ENCODE results near the gene PEX26. TPM values are rescaled to one million over a fixed set of nuclear protein-coding genes. Genes with fewer than 3 reads are reported as not detected.

PEX26 gene
- total and polyA plus RNA-seq, 9 of the 15 experiments (the other 6 are each of a cell fraction or from before 2014, with no cell fraction given), result 0.35 to 39.6 (median 17.4) TPM

DNA sequence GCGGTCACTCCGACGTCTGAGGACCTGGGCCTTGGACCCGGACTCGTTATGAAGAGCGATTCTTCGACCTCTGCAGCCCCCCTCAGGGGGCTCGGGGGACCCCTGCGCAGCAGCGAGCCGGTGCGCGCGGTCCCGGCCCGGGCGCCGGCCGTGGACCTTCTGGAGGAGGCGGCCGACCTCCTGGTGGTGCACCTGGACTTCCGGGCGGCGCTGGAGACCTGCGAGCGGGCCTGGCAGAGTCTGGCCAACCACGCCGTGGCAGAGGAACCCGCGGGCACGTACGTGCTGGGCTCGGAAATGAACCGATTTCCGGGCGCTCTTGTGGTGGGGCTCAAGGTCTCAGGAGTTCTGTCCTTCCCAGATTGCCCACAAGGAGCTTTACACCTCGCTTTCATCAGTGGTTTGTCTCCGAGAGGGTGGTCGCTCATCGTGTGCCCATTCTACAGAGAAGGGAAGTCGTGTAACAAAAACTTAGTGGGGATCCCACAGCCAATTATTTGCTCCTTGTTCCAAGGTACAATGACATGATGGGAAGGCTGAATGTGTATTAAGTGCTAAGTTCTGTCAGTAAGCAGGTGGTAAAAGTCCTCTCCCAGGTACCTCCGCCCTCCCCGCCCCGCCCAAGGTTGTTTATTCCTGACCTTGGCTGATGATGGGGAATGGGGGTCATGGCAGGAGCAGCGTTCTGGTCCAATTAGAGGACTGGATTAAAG is 695 bp downstream of the PEX26 start (continued):
- TF ChIP-seq ZNF316 (IDR thresholded peaks at IDR 0.05) (no peak), TBL1XR1 (IDR thresholded peaks at IDR 0.05; ENCODE audit: low read length in 2 of 2) (no peak), ESRRA (IDR thresholded peaks at IDR 0.05; ENCODE audit: borderline replicate concordance, low read depth) (peak; percentile 58), ETV5 (CRISPR knock-in tag; IDR thresholded peaks at IDR 0.05; ENCODE audit: low read depth) (no peak), ZNF282 (CRISPR knock-in tag; IDR thresholded peaks at IDR 0.05) (0 out of 2 replicates have a peak, but pooled peaks have one; percentile 37)

DNA sequence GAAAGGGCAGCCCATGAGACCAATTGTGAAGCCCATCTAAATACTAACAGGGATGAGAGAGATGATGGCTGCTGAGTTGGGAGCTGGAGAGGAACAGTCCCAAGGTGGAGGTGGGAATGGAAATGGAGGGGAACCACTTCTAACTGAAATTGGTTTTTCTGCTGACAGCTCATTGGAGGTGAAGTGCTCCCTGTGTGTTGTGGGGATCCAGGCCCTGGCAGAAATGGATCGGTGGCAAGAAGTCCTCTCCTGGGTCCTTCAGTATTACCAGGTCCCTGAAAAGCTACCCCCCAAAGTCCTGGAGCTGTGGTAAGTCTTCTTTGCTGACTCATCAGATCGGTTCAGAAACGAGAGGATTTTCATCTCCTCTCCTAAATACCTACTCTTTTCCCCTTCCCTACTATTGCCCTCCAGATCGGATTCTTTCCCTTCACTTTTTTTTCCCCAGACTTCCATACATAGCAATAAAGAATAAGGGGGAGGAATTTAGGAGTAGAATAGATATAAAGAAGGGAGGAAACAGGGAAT is 2.0 kb downstream of the PEX26 start:
- no peaks in the 10 kb centered on the region for H3K9me3 ChIP-seq (replicated peaks; ENCODE audit: control insufficient read depth, insufficient read depth, low read depth, low read length)
- peaks cover 47% of the 10 kb centered on the region for H3K36me3 ChIP-seq (ENCODE audit: control insufficient read depth, insufficient read depth, low read length)
- no peak for ATAC-seq
- intact Hi-C loops (cut with micrococcal nuclease) (loop anchor here (5.0 kb wide), 1 partner anchor 52 kb away; no protein-coding TSS in a partner anchor), in situ Hi-C loops (cut with MboI) (loop anchor here (10.0 kb wide), 1 partner anchor 525 kb away; no protein-coding TSS in a partner anchor)
- H3K4me3 ChIP-seq, result no peak overlapping the region
- POLR2A ChIA-PET, result interaction anchor here (0.6 to 1.0 kb wide), 3 partner anchors 9 to 314 kb away, joined by 3 read pairs; no protein-coding TSS in a partner anchor
- FAIRE-seq, result no peak
- H3K4me1 ChIP-seq (replicated peaks in 1 of 2; ENCODE audit: control insufficient read depth in 2 of 2, insufficient read depth in 2 of 2, low read length in 2 of 2), result peaks cover 5 to 9% of the 10 kb centered on the region in 2 experiments; a peak in 4 of 5 replicates
- no peak overlapping the region for H2AFZ ChIP-seq (ENCODE audit: low read depth, low read length)
- CTCF ChIA-PET (ENCODE audit: low intra/inter-chr PET ratio), result no interaction called here
- H3K4me2 ChIP-seq (ENCODE audit: insufficient read depth, low read length), result peak overlapping the region; percentile 97; the same call in 1 of the 2 replicates
- no peak for DNase-seq (ENCODE audit: extremely low read depth in 1 of 4, low spot score in 3 of 4)
- H3K9me1 ChIP-seq (ENCODE audit: control insufficient read depth, insufficient read depth, low read length), result no peaks in the 10 kb centered on the region
- no peak overlapping the region; a peak in 2 of 4 replicates for H3K9ac ChIP-seq (ENCODE audit: insufficient read depth in 1 of 2, low read depth in 2 of 2, low read length in 2 of 2)
- 55% methylated on average over 4 of the region's 4 CpGs for WGBS (ENCODE audit: insufficient coverage, low coverage, missing lambda C conversion rate)
- H3K27ac ChIP-seq (ENCODE audit: extremely low read depth, low read depth, low read length), result no peak overlapping the region
- no peaks in the 10 kb centered on the region; the same call in 1 of the 2 replicates for H4K20me1 ChIP-seq (replicated peaks; ENCODE audit: control insufficient read depth, insufficient read depth, low read length)
- H3K27me3 ChIP-seq (ENCODE audit: control insufficient read depth in 2 of 2, insufficient read depth in 2 of 2, low read length in 2 of 2), result no peaks in the 10 kb centered on the region
- no TSS peak for BruUV-seq (replicated peaks)
- peaks cover 41% of the 10 kb centered on the region for H3K79me2 ChIP-seq (ENCODE audit: control insufficient read depth, insufficient read depth, low read length)
- TF ChIP-seq KHSRP (IDR thresholded peaks at IDR 0.05) (no peak), NFE2 (IDR thresholded peaks at IDR 0.05; ENCODE audit: low read depth) (0 out of 2 replicates have a peak, but pooled peaks have one; percentile 21), ZZZ3 (IDR thresholded peaks at IDR 0.05) (no peak), PCBP2 (IDR thresholded peaks at IDR 0.05; ENCODE audit: low read depth, low read length, poor library complexity, severe bottlenecking) (no peak), ZNF316 (IDR thresholded peaks at IDR 0.05) (peak; percentile 96), RAD21 (CRISPR knock-in tag; conservative IDR thresholded peaks at IDR 0.05 in 1 of 2, IDR thresholded peaks at IDR 0.05 in 1 of 2) (no peak), GABPB1 (CRISPR knock-in tag; IDR thresholded peaks at IDR 0.05) (no peak), ZBTB17 (CRISPR knock-in tag; IDR thresholded peaks at IDR 0.05) (no peak), C11orf30 (IDR thresholded peaks at IDR 0.05; ENCODE audit: low read depth) (peak; percentile 92)
- TF ChIP-seq, protein P1, sequence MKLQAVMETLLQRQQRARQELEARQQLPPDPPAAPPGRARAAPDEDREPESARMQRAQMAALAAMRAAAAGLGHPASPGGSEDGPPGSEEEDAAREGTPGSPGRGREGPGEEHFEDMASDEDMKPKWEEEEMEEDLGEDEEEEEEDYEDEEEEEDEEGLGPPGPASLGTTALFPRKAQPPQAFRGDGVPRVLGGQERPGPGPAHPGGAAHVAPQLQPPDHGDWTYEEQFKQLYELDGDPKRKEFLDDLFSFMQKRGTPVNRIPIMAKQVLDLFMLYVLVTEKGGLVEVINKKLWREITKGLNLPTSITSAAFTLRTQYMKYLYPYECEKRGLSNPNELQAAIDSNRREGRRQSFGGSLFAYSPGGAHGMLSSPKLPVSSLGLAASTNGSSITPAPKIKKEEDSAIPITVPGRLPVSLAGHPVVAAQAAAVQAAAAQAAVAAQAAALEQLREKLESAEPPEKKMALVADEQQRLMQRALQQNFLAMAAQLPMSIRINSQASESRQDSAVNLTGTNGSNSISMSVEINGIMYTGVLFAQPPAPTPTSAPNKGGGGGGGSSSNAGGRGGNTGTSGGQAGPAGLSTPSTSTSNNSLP (IDR thresholded peaks at IDR 0.05; ENCODE audit: borderline replicate concordance, low read depth, low read length), result no peak
- TF ChIP-seq, protein P2, sequence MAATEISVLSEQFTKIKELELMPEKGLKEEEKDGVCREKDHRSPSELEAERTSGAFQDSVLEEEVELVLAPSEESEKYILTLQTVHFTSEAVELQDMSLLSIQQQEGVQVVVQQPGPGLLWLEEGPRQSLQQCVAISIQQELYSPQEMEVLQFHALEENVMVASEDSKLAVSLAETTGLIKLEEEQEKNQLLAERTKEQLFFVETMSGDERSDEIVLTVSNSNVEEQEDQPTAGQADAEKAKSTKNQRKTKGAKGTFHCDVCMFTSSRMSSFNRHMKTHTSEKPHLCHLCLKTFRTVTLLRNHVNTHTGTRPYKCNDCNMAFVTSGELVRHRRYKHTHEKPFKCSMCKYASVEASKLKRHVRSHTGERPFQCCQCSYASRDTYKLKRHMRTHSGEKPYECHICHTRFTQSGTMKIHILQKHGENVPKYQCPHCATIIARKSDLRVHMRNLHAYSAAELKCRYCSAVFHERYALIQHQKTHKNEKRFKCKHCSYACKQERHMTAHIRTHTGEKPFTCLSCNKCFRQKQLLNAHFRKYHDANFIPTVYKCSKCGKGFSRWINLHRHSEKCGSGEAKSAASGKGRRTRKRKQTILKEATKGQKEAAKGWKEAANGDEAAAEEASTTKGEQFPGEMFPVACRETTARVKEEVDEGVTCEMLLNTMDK (IDR thresholded peaks at IDR 0.05; ENCODE audit: borderline replicate concordance, insufficient read depth, low read depth, low read length, poor library complexity, severe bottlenecking), result no peak
